Liver (tissue), 9 donors: Measurements from ENCODE around the gene OSGIN1. TPM values are rescaled to one million over a fixed set of nuclear protein-coding genes. Genes with fewer than 3 reads are reported as not detected.

Experiments
- DNase-seq: peaks from one replicate; pipeline ENCODE4 v3.0.0-alpha.2; 2017; ENCODE audit warnings: low spot score
- H3K27ac ChIP-seq, 2 donors: one replicate each; pipeline ENCODE4 v1.7.0; 2013; ENCODE audit warnings: inconsistent platforms in 2 of 2, low read length in 2 of 2, control low read depth in 1 of 2, low read depth in 1 of 2, mild to moderate bottlenecking in 1 of 2
- H3K27me3 ChIP-seq, 4 donors: one replicate each; pipeline versions ENCODE4 v1.6.1 to v1.7.0; 2013; ENCODE audit warnings: low read length in 3 of 4, inconsistent platforms in 1 of 4, mild to moderate bottlenecking in 1 of 4, moderate library complexity in 1 of 4; ENCODE audit not compliant: control insufficient read depth in 4 of 4, insufficient read depth in 4 of 4
- H3K36me3 ChIP-seq, 4 donors: one replicate each; pipeline versions ENCODE4 v1.6.1 to v1.7.0; 2013; ENCODE audit warnings: low read length in 3 of 4, mild to moderate bottlenecking in 3 of 4, low read depth in 1 of 4, moderate library complexity in 1 of 4; ENCODE audit not compliant: control insufficient read depth in 4 of 4, insufficient read depth in 3 of 4
- H3K4me1 ChIP-seq, 4 donors: one replicate each; pipeline versions ENCODE4 v1.6.1 to v1.7.0; 2013; ENCODE audit warnings: low read length in 3 of 4, mild to moderate bottlenecking in 3 of 4, moderate library complexity in 1 of 4; ENCODE audit not compliant: control insufficient read depth in 4 of 4, insufficient read depth in 4 of 4
- H3K4me3 ChIP-seq, 3 donors: one replicate each; pipeline versions ENCODE4 v1.6.1 to v1.7.0; 2013; ENCODE audit warnings: low read length in 3 of 3, control low read depth in 1 of 3, low read depth in 1 of 3, mild to moderate bottlenecking in 1 of 3
- H3K9ac ChIP-seq, 2 donors: one replicate each; pipeline ENCODE4 v1.7.0; 2013; ENCODE audit warnings: low read length in 2 of 2, mild to moderate bottlenecking in 2 of 2, moderate library complexity in 2 of 2, control low read depth in 1 of 2, low read depth in 1 of 2
- H3K9me3 ChIP-seq, 4 donors: one replicate each; pipeline versions ENCODE4 v1.6.1 to v1.7.0; 2013; ENCODE audit warnings: low read length in 3 of 4; ENCODE audit not compliant: control insufficient read depth in 4 of 4
- FOXA1 ChIP-seq: IDR thresholded peaks from 2 replicates; pipeline ENCODE4 v1.6.1; 2016; ENCODE audit warnings: antibody characterized with exemption
- HNF4A ChIP-seq, 2 donors: conservative IDR thresholded peaks; 2 replicates each; pipeline ENCODE4 v1.6.1; 2016; ENCODE audit warnings: antibody characterized with exemption in 2 of 2, mild to moderate bottlenecking in 2 of 2
- NR2F2 ChIP-seq: IDR thresholded peaks from 2 replicates; pipeline ENCODE4 v1.6.1; 2016; ENCODE audit warnings: antibody characterized with exemption
- RAD21 ChIP-seq, 2 donors: IDR thresholded peaks; 2 replicates each; pipeline ENCODE4 v1.6.1; 2016; ENCODE audit warnings: antibody characterized with exemption in 2 of 2, mild to moderate bottlenecking in 2 of 2
- RXRA ChIP-seq, 2 donors: IDR thresholded peaks; 2 replicates each; pipeline ENCODE4 v1.6.1; 2017 to 2018; ENCODE audit warnings: antibody characterized with exemption in 2 of 2, mild to moderate bottlenecking in 1 of 2
- SP1 ChIP-seq: IDR thresholded peaks from 2 replicates; pipeline ENCODE4 v1.6.1; 2018; ENCODE audit warnings: antibody characterized with exemption, mild to moderate bottlenecking
- TAF1 ChIP-seq: conservative IDR thresholded peaks from 2 replicates; pipeline ENCODE4 v1.6.1; 2016; ENCODE audit warnings: antibody characterized with exemption, mild to moderate bottlenecking
- YY1 ChIP-seq: IDR thresholded peaks from 2 replicates; pipeline ENCODE4 v1.6.1; 2016; ENCODE audit warnings: antibody characterized with exemption, mild to moderate bottlenecking
- WGBS: extraction: QIAGEN DNeasy Blood & Tissue Kit; methylation state at CpG from one replicate; pipeline ENCODE4 v1.1.7; 2013; 5-methylcytosine and 5-hydroxymethylcytosine counted together
- polyA plus RNA-seq, 2 donors: library from polyadenylated mRNA; stranded (reverse) in 1 of 2; unstranded in 1 of 2; fragments of 200-250 nt in 1 of 2; fragments of >200 nt in 1 of 2; fragmentation: Nextera tagmentation in 1 of 2; extraction: Ambion mirVana in 1 of 2; gene quantifications; one replicate each; pipeline versions ENCODE4 v1.2.1 to v1.2.3, GENCODE V29; 2013 to 2015
- total RNA-seq, 2 donors: library from RNA; depleted of rRNA; stranded (reverse); fragments of >200 nt; gene quantifications; one replicate each; pipeline ENCODE4 v1.2.3, GENCODE V29; 2014
- TF ChIP-seq, protein P1 (sequence below): IDR thresholded peaks from 2 replicates; pipeline ENCODE4 v1.6.1; 2016; ENCODE audit warnings: antibody characterized with exemption, mild to moderate bottlenecking
- TF ChIP-seq, protein P2 (sequence below): IDR thresholded peaks from 2 replicates; pipeline ENCODE4 v1.6.1; 2016; ENCODE audit warnings: antibody characterized with exemption
- TF ChIP-seq, protein P3 (sequence below): fragments of 150-350 bp; IDR thresholded peaks from 2 replicates; pipeline ENCODE4 v1.5.1; 2017; ENCODE audit warnings: improper control_type of control experiment, low read depth, low read length; ENCODE audit not compliant: missing input control
- TF ChIP-seq, protein P4 (sequence below): IDR thresholded peaks from 2 replicates; pipeline ENCODE4 v1.6.1; 2016; ENCODE audit warnings: antibody characterized with exemption
- donor health status: healthy.
- donor health status: healthy.
- donor health status: healthy.
- donor health status: healthy.
- donor health status: healthy.

OSGIN1 gene
- total and polyA plus RNA-seq, 4 donors: 7.1 to 90.4 (median 60.4) TPM

DNA sequence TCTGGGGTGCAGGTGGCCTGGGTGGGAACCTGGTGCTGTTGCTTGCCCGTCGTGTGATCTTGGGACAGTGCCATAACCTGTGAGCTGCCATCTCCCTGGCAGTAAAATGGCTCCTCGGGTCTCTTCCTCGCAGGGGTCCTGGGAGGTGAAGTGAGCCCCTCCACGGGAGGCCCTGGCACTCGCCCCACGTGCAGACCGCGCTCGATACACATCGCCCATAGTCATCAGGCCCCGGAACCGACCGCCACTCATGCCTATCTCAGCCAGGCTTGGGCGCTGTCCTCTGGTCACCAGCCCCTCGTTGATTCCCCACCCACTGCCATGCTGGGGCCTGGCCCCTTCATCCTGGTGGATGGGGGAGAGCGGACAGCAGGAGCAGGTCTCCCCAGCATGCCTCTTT is 21.5 kb upstream of the OSGIN1 start:
- H3K4me3 ChIP-seq: no peak overlapping the region
- no peak overlapping the region for H3K27ac ChIP-seq
- H3K27me3 ChIP-seq: no peaks in the 10 kb centered on the region
- 95% methylated on average over 17 of the region's 17 CpGs for WGBS
- DNase-seq: no peak
- no peak overlapping the region for H3K9ac ChIP-seq
- no peaks in the 10 kb centered on the region for H3K9me3 ChIP-seq
- no peaks in the 10 kb centered on the region for H3K36me3 ChIP-seq
- TF ChIP-seq FOXA1 (no peak), TAF1 (no peak), RAD21 (IDR thresholded peaks at IDR 0.05) (no peak)
- peaks cover 2 to 20% (median 16%) of the 10 kb centered on the region in 4 donors for H3K4me1 ChIP-seq

GRCh38 chr16:83932304-83932703 is 20.7 kb upstream of the OSGIN1 start:
- Histone ChIP-seq H3K9ac (no peak overlapping the region), H3K4me3 (no peak overlapping the region), H3K9me3 (no peaks in the 10 kb centered on the region), H3K36me3 (peaks cover 0 to 1% (median 0%) of the 10 kb centered on the region in 4 donors), H3K27ac (no peak overlapping the region), H3K4me1 (peaks cover 2 to 16% (median 13%) of the 10 kb centered on the region in 4 donors), H3K27me3 (no peaks in the 10 kb centered on the region)
- TF ChIP-seq, protein P1, sequence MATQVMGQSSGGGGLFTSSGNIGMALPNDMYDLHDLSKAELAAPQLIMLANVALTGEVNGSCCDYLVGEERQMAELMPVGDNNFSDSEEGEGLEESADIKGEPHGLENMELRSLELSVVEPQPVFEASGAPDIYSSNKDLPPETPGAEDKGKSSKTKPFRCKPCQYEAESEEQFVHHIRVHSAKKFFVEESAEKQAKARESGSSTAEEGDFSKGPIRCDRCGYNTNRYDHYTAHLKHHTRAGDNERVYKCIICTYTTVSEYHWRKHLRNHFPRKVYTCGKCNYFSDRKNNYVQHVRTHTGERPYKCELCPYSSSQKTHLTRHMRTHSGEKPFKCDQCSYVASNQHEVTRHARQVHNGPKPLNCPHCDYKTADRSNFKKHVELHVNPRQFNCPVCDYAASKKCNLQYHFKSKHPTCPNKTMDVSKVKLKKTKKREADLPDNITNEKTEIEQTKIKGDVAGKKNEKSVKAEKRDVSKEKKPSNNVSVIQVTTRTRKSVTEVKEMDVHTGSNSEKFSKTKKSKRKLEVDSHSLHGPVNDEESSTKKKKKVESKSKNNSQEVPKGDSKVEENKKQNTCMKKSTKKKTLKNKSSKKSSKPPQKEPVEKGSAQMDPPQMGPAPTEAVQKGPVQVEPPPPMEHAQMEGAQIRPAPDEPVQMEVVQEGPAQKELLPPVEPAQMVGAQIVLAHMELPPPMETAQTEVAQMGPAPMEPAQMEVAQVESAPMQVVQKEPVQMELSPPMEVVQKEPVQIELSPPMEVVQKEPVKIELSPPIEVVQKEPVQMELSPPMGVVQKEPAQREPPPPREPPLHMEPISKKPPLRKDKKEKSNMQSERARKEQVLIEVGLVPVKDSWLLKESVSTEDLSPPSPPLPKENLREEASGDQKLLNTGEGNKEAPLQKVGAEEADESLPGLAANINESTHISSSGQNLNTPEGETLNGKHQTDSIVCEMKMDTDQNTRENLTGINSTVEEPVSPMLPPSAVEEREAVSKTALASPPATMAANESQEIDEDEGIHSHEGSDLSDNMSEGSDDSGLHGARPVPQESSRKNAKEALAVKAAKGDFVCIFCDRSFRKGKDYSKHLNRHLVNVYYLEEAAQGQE: no peak
- TF ChIP-seq, protein P2, sequence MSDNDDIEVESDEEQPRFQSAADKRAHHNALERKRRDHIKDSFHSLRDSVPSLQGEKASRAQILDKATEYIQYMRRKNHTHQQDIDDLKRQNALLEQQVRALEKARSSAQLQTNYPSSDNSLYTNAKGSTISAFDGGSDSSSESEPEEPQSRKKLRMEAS: no peak
- TF ChIP-seq NR2F2 (no peak), RXRA (IDR thresholded peaks at IDR 0.05) (no peak), YY1 (no peak), SP1 (no peak)
- TF ChIP-seq, protein P3, sequence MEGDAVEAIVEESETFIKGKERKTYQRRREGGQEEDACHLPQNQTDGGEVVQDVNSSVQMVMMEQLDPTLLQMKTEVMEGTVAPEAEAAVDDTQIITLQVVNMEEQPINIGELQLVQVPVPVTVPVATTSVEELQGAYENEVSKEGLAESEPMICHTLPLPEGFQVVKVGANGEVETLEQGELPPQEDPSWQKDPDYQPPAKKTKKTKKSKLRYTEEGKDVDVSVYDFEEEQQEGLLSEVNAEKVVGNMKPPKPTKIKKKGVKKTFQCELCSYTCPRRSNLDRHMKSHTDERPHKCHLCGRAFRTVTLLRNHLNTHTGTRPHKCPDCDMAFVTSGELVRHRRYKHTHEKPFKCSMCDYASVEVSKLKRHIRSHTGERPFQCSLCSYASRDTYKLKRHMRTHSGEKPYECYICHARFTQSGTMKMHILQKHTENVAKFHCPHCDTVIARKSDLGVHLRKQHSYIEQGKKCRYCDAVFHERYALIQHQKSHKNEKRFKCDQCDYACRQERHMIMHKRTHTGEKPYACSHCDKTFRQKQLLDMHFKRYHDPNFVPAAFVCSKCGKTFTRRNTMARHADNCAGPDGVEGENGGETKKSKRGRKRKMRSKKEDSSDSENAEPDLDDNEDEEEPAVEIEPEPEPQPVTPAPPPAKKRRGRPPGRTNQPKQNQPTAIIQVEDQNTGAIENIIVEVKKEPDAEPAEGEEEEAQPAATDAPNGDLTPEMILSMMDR: no peak
- TF ChIP-seq, protein P4, sequence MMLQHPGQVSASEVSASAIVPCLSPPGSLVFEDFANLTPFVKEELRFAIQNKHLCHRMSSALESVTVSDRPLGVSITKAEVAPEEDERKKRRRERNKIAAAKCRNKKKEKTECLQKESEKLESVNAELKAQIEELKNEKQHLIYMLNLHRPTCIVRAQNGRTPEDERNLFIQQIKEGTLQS: no peak
- no peak for DNase-seq
- WGBS: 93% methylated on average over 11 of the region's 11 CpGs

DNA sequence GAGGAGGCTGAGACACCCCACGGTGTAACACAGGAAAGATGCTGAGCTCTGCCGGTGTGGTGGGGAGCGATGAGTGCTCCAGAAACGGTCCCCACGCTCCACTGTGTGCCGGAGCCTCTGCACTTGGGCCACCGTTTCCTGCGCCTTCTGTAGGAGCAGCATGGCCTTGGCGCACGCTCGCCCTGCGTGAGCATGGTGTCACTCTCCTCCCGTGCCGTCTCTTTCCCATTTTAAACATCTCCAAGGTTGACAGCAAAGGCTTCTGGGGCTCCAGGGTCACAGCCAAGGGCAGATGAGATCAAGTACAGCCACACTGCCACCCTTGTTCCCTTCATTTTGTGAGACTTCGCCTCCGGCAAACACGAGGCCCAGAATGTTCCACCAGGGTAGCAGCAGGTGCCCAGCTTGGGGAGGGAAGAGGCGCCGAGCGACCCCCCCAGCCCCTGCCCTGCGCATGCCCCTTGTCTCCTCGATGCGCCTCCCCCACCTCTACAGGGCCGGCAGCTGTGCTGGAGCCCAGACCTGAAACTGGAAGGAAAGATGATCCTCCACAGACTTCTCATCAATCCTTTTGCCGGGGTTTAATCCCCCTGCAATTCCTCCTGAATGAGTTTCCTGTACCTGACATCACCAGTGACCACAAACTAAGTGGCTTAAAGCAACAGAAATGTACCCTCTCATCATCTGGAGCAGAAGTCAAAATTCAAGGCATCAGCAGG is 19.9 kb upstream of the OSGIN1 start:
- Histone ChIP-seq H3K9ac (no peak overlapping the region), H3K9me3 (no peaks in the 10 kb centered on the region), H3K27me3 (no peaks in the 10 kb centered on the region), H3K4me1 (peaks cover 1 to 14% (median 6%) of the 10 kb centered on the region in 4 donors), H3K4me3 (no peak overlapping the region), H3K27ac (no peak overlapping the region), H3K36me3 (peaks cover 0 to 5% (median 0%) of the 10 kb centered on the region in 4 donors)
- TF ChIP-seq, protein P2: no peak
- TF ChIP-seq, protein P4: no peak
- TF ChIP-seq HNF4A (conservative IDR thresholded peaks at IDR 0.05) (no peak), SP1 (no peak), YY1 (no peak), FOXA1 (no peak), RXRA (IDR thresholded peaks at IDR 0.05) (no peak), TAF1 (no peak)
- TF ChIP-seq, protein P3: no peak
- 93% methylated on average over 25 of the region's 25 CpGs for WGBS
- no peak for DNase-seq
